Ovary (tissue), 10 donors: ENCODE results near the gene KPNA4. TPM values are rescaled to one million over a fixed set of nuclear protein-coding genes. Genes with fewer than 3 reads are reported as not detected.

Experiments
- DNase-seq, 5 donors: peaks; one replicate each; pipeline ENCODE4 v3.0.0-alpha.2; 2019 to 2020
- H3K27ac ChIP-seq, 2 donors: fragments of 200-600 bp; one replicate each; pipeline versions ENCODE4 v1.5.1 to v1.8.0; 2019 to 2022
- H3K27me3 ChIP-seq: fragments of 200-600 bp; one replicate; pipeline ENCODE4 v1.8.0; 2022
- H3K36me3 ChIP-seq: fragments of 200-600 bp; sonication (generic); one replicate; pipeline ENCODE4 v1.5.1; 2019
- H3K4me1 ChIP-seq: one replicate; pipeline ENCODE4 v1.8.1; 2013; ENCODE audit warnings: mild to moderate bottlenecking, moderate library complexity; ENCODE audit not compliant: insufficient read depth
- H3K4me3 ChIP-seq: fragments of 200-600 bp; sonication (generic); one replicate; pipeline ENCODE4 v1.5.1; 2017
- H3K9me3 ChIP-seq, 2 donors: fragments of 200-600 bp in 1 of 2; sonication (generic) in 1 of 2; one replicate each; pipeline versions ENCODE4 v1.5.1 to v1.8.1; 2013 to 2019; ENCODE audit warnings: mild to moderate bottlenecking in 1 of 2, moderate library complexity in 1 of 2
- EP300 ChIP-seq: sonication (generic); formaldehyde crosslinking; IDR thresholded peaks from one replicate; pipeline ENCODE4 v1.6.1; 2017; ENCODE audit warnings: antibody characterized with exemption
- POLR2A ChIP-seq: fragments of 450-650 bp; IDR thresholded peaks from one replicate; pipeline ENCODE4 v1.6.1; 2017; ENCODE audit warnings: antibody characterized with exemption, mild to moderate bottlenecking, moderate library complexity
- WGBS, 3 donors: extraction: QIAGEN DNeasy Blood & Tissue Kit in 1 of 3; methylation state at CpG; one replicate each; pipeline versions ENCODE4 v1.1.5 to v1.1.7; 2013 to 2017; 5-methylcytosine and 5-hydroxymethylcytosine counted together
- intact Hi-C, 4 donors: fragments of 100-400 bp; cut with DNase I; formaldehyde crosslinking; loops; one replicate each; pipeline versions ENCODE4 v1.11.0 to v1.15.1; 2022 to 2023
- long read RNA-seq, 3 donors: library from polyadenylated mRNA in 2 of 3; unstranded in 2 of 3; transcript quantifications; one replicate each; pipeline ENCODE4 v2.0.0 and lab custom pipeline, GENCODE V29; 2021 to 2026
- polyA plus RNA-seq, 2 donors: library from polyadenylated mRNA; stranded (reverse); fragments of 200-250 nt in 1 of 2; fragments of 350-450 nt in 1 of 2; fragmentation: Illumina TruSeq in 1 of 2; extraction: RNeasy Lipid Tissue Mini Kit (QIAGEN cat#74804) in 1 of 2; gene quantifications; one replicate each; pipeline ENCODE4 v1.2.3, GENCODE V29; 2013 to 2014
- total RNA-seq, 7 donors: library from RNA; depleted of rRNA in 2 of 7; stranded (reverse); fragments of >200 nt in 2 of 7; fragmentation: NEBNext Ultra II Directional in 3 of 7; extraction: Animal tissue kit (Norgen Biotek cat#: 25700) in 3 of 7; gene quantifications; one replicate each; pipeline versions ENCODE4 v1.1.0 to v1.2.4, GENCODE V29; 2016 to 2023
- TF ChIP-seq, protein P1 (sequence below), 3 donors: fragments of 450-650 bp in 2 of 3; fragments of 200-600 bp in 1 of 3; IDR thresholded peaks; one replicate each; pipeline versions ENCODE4 v1.5.1 to v1.8.0; 2016 to 2022; ENCODE audit warnings: antibody characterized with exemption in 3 of 3, mild to moderate bottlenecking in 1 of 3
- donor health status: DM: no; HTN: no; CAD: no; lungs with moderate emphysema.
- donor health status: DM: no; HTN: no; CAD: no.
- donor health status: Bipolar disorder and iron deficiency.
- donor health status: DM: yes; HTN: yes; CAD: no.
- donor health status: DM: no; HTN: no; CAD: no.
- donor health status: DM: yes; HTN: yes; CAD: no.

The KPNA4 gene
- total RNA-seq (10 to 100 TPM; 16.2 to 64.0 (median 50.7) TPM), polyA plus RNA-seq (10 to 100 TPM; 11.4 to 20.3 TPM)
- long read RNA-seq, donor 1, partial matches to known transcripts: 12 of 21 reads
- long read RNA-seq, donor 1, other reads (novel, unspliced or antisense): 9 of 21 reads
- long read RNA-seq, donor 2, full-length matches to known transcripts: 23 of 35 reads
- long read RNA-seq, donor 2, partial matches to known transcripts: 12 of 35 reads
- long read RNA-seq, donor 2, other reads (novel, unspliced or antisense): 0 of 35 reads
- long read RNA-seq, donor 3, full-length matches to known transcripts: 110 of 125 reads
- long read RNA-seq, donor 3, partial matches to known transcripts: 2 of 125 reads
- long read RNA-seq, donor 3, other reads (novel, unspliced or antisense): 13 of 125 reads

GRCh38 chr3:160565442-160566403 lies at the start of gene KPNA4:
KPNA4 (minus strand) TSS chr3:160565571; CDS start chr3:160565282, 289 bp downstream.
- intact Hi-C loops: loop anchor here in 2 of 4 donors (10.0 kb wide), 1 partner anchor 189 kb away; the partner anchor contains the start of gene PPM1L (in 2 of the 2)
- no peaks in the 10 kb centered on the region for H3K27me3 ChIP-seq
- peaks cover 4% of the 10 kb centered on the region for H3K4me1 ChIP-seq
- peak; percentile 96 to 98 (median 97) for DNase-seq
- no peak for TF ChIP-seq EP300
- peak; percentile 46 for TF ChIP-seq POLR2A
- TF ChIP-seq, protein P1, sequence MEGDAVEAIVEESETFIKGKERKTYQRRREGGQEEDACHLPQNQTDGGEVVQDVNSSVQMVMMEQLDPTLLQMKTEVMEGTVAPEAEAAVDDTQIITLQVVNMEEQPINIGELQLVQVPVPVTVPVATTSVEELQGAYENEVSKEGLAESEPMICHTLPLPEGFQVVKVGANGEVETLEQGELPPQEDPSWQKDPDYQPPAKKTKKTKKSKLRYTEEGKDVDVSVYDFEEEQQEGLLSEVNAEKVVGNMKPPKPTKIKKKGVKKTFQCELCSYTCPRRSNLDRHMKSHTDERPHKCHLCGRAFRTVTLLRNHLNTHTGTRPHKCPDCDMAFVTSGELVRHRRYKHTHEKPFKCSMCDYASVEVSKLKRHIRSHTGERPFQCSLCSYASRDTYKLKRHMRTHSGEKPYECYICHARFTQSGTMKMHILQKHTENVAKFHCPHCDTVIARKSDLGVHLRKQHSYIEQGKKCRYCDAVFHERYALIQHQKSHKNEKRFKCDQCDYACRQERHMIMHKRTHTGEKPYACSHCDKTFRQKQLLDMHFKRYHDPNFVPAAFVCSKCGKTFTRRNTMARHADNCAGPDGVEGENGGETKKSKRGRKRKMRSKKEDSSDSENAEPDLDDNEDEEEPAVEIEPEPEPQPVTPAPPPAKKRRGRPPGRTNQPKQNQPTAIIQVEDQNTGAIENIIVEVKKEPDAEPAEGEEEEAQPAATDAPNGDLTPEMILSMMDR (IDR thresholded peaks at IDR 0.05): no peak
- H3K36me3 ChIP-seq: no peaks in the 10 kb centered on the region
- 0 to 1% (median 0%) methylated on average over 58 to 71 of the region's 71 CpGs for WGBS, 3 donors
- H3K9me3 ChIP-seq: no peaks in the 10 kb centered on the region
- H3K27ac ChIP-seq: peak within 1 kb of the TSS; percentile 87 to 93
- peak within 1 kb of the TSS; percentile 79 for H3K4me3 ChIP-seq

GRCh38 chr3:160613661-160614060 lies 48.3 kb upstream of the KPNA4 start:
- no peaks in the 10 kb centered on the region for H3K9me3 ChIP-seq

GRCh38 chr3:160612386-160613075 lies 47.2 kb upstream of the KPNA4 start:
- intact Hi-C loops: no loop called here
- DNase-seq: no peak
- Histone ChIP-seq H3K9me3 (no peaks in the 10 kb centered on the region), H3K4me3 (no peak overlapping the region), H3K36me3 (no peaks in the 10 kb centered on the region), H3K27me3 (no peaks in the 10 kb centered on the region), H3K27ac (no peak overlapping the region), H3K4me1 (no peaks in the 10 kb centered on the region)
- TF ChIP-seq POLR2A (no peak), EP300 (no peak)
- TF ChIP-seq, protein P1 (IDR thresholded peaks at IDR 0.05): no peak
- WGBS, 3 donors: 53 to 73% (median 67%) methylated on average over 3 of the region's 3 CpGs

More at GRCh38 chr3:160613661-160614060, 48.3 kb upstream of the KPNA4 start:
- Histone ChIP-seq H3K4me3 (no peak overlapping the region), H3K27ac (no peak overlapping the region), H3K36me3 (no peaks in the 10 kb centered on the region), H3K27me3 (no peaks in the 10 kb centered on the region), H3K4me1 (no peaks in the 10 kb centered on the region)
- DNase-seq: no peak
- intact Hi-C loops: no loop called here
- WGBS, 3 donors: 87 to 98% (median 93%) methylated on average over 1 of the region's 1 CpG
- TF ChIP-seq EP300 (no peak), POLR2A (no peak)
- TF ChIP-seq, protein P1 (IDR thresholded peaks at IDR 0.05): no peak

DNA sequence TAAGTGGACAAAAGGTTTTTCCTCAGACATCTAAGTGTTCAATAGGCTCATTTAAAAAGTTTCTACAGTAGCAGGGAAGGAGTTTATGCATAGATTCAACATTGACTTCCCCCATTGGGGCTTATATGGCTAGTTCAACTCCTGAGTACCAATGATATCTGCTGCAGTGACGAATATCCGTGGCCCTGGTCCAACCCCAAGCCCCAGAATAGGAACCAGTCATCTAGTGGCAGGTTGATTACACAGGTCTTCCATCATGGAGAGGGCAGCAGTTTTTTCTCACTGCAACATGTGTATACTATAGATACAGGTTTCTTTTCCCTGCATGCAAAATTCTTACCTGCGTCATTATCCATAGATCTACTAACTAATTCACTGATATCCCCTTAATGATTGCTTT lies 45.8 kb upstream of the KPNA4 start:
- H3K4me1 ChIP-seq: no peaks in the 10 kb centered on the region
- TF ChIP-seq, protein P1 (IDR thresholded peaks at IDR 0.05): no peak
- TF ChIP-seq POLR2A (no peak), EP300 (no peak)
- H3K4me3 ChIP-seq: no peak overlapping the region
- no peaks in the 10 kb centered on the region for H3K36me3 ChIP-seq
- H3K27ac ChIP-seq: no peak overlapping the region
- no peaks in the 10 kb centered on the region for H3K27me3 ChIP-seq
- intact Hi-C loops: no loop called here
- 81 to 83% (median 81%) methylated on average over 3 of the region's 3 CpGs for WGBS, 3 donors
- no peaks in the 10 kb centered on the region for H3K9me3 ChIP-seq
- DNase-seq: no peak
